OCI-LY7 (cell line): ENCODE results near the gene DOCK4. TPM values are rescaled to one million over a fixed set of nuclear protein-coding genes. Genes with fewer than 3 reads are reported as not detected.

Experiments
- BruUV-seq: library from RNA; stranded (reverse); fragments of 400-500 nt; replicated peaks from 2 replicates; lab custom pipeline; 2021; lab: Mats Ljungman, UMichigan
- CTCF ChIA-PET: fragments of 300-600 bp; sonication (Branson Sonifier 250); formaldehyde crosslinking; loops from one replicate; lab custom pipeline; 2022; ENCODE audit warnings: antibody characterized with exemption; ENCODE audit not compliant: unreplicated experiment; lab: Charles Lee
- POLR2A ChIA-PET: fragments of 300-600 bp; sonication (Branson Sonifier 250); formaldehyde crosslinking; loops from one replicate; lab custom pipeline; 2022; ENCODE audit warnings: antibody characterized with exemption; lab: Charles Lee
- DNase-seq: peaks from one replicate; pipeline ENCODE4 v3.0.0-alpha.2; 2015; ENCODE audit warnings: low spot score
- H2AFZ ChIP-seq: fragments of 200-600 bp; sonication (generic), shearing (Covaris generic); 2 replicates; pipeline ENCODE4 v1.6.1; 2014; ENCODE audit warnings: mild to moderate bottlenecking, antibody characterized with exemption, low read length, moderate library complexity
- H3K27ac ChIP-seq: fragments of 200-600 bp; sonication (generic); 2 replicates; pipeline ENCODE4 v1.5.1; 2014; ENCODE audit warnings: mixed run types, low read depth, mild to moderate bottlenecking, moderate library complexity, low read length, inconsistent platforms; ENCODE audit not compliant: poor library complexity, severe bottlenecking
- H3K36me3 ChIP-seq: fragments of 200-600 bp; sonication (generic); 2 replicates; pipeline ENCODE4 v1.6.1; 2014; ENCODE audit warnings: mild to moderate bottlenecking, antibody characterized with exemption, low read length, moderate library complexity, mixed read lengths; ENCODE audit not compliant: insufficient read depth
- H3K4me1 ChIP-seq: fragments of 200-600 bp; sonication (generic); 2 replicates; pipeline ENCODE4 v1.5.1; 2014; ENCODE audit warnings: mild to moderate bottlenecking, low read length; ENCODE audit not compliant: insufficient read depth, poor library complexity, severe bottlenecking
- H3K4me2 ChIP-seq: fragments of 200-600 bp; sonication (generic); 2 replicates; pipeline ENCODE4 v1.6.1; 2014; ENCODE audit warnings: mild to moderate bottlenecking, low read length
- H3K4me3 ChIP-seq: fragments of 200-600 bp; sonication (generic); 2 replicates; pipeline ENCODE4 v1.5.1; 2014; ENCODE audit warnings: mild to moderate bottlenecking, low read depth, low read length; ENCODE audit not compliant: poor library complexity, severe bottlenecking
- H3K79me2 ChIP-seq: fragments of 200-600 bp; sonication (generic); 2 replicates; pipeline ENCODE4 v1.6.1; 2016; ENCODE audit warnings: low read depth, mild to moderate bottlenecking, low read length, moderate library complexity, mixed read lengths; ENCODE audit not compliant: insufficient read depth
- H3K9me2 ChIP-seq: fragments of 200-600 bp; sonication (generic); 2 replicates; pipeline ENCODE4 v1.6.1; 2016; ENCODE audit warnings: mild to moderate bottlenecking, low read length, mixed read lengths; ENCODE audit not compliant: insufficient read depth
- H3K9me3 ChIP-seq: fragments of 200-600 bp; sonication (generic); 2 replicates; pipeline ENCODE4 v1.6.1; 2014; ENCODE audit warnings: mild to moderate bottlenecking, mixed run types, low read length, mixed read lengths
- H4K20me1 ChIP-seq: fragments of 200-600 bp; sonication (generic); 2 replicates; pipeline ENCODE4 v1.6.1; 2014; ENCODE audit warnings: mild to moderate bottlenecking, antibody characterized with exemption, low read length, moderate library complexity, mixed read lengths; ENCODE audit not compliant: insufficient read depth
- CTCF ChIP-seq: fragments of 200-600 bp; sonication (generic); conservative IDR thresholded peaks from 2 replicates; pipeline ENCODE4 v1.5.1; 2014; ENCODE audit warnings: mild to moderate bottlenecking, antibody characterized with exemption, low read length, moderate library complexity, mixed read lengths
- EZH2phosphoT487 ChIP-seq: fragments of 200-600 bp; sonication (generic); IDR thresholded peaks from 2 replicates; pipeline ENCODE4 v1.6.1; 2018; ENCODE audit warnings: low read depth, borderline replicate concordance, mild to moderate bottlenecking, mixed run types, antibody characterized with exemption, low read length, moderate library complexity, mixed read lengths
- intact Hi-C: fragments of 100-400 bp; cut with micrococcal nuclease; formaldehyde crosslinking; loops from one replicate; pipeline ENCODE4 v1.10.0; 2022; ENCODE audit not compliant: unreplicated experiment
- total RNA-seq, 2 experiments: library from RNA; depleted of rRNA in 1 of 2; stranded (reverse); fragments of >200 nt in 1 of 2; shearing (Covaris generic) in 1 of 2; gene quantifications; 2 replicates each; pipeline ENCODE4 v1.2.3, GENCODE V29; 2014 to 2022

The DOCK4 gene
- total RNA-seq, 2 experiments from 2014 or later: 0.91 to 4.9 TPM

GRCh38 chr7:112010994-112011393 lies 195.2 kb downstream of the DOCK4 start:
- no peak overlapping the region for H3K4me2 ChIP-seq
- no peak for TF ChIP-seq EZH2phosphoT487
- no peak for TF ChIP-seq CTCF
- H3K4me1 ChIP-seq: no peaks in the 10 kb centered on the region
- no peaks in the 10 kb centered on the region for H3K79me2 ChIP-seq
- H4K20me1 ChIP-seq: no peaks in the 10 kb centered on the region
- no peaks in the 10 kb centered on the region for H3K9me3 ChIP-seq
- no peak for DNase-seq
- no TSS peak for BruUV-seq
- no peak overlapping the region for H2AFZ ChIP-seq
- no peak overlapping the region for H3K4me3 ChIP-seq
- H3K36me3 ChIP-seq: no peaks in the 10 kb centered on the region
- no peaks in the 10 kb centered on the region for H3K9me2 ChIP-seq
- CTCF ChIA-PET: no interaction called here
- POLR2A ChIA-PET: no interaction called here
- intact Hi-C loops: no loop called here
- H3K27ac ChIP-seq: no peak overlapping the region

DNA sequence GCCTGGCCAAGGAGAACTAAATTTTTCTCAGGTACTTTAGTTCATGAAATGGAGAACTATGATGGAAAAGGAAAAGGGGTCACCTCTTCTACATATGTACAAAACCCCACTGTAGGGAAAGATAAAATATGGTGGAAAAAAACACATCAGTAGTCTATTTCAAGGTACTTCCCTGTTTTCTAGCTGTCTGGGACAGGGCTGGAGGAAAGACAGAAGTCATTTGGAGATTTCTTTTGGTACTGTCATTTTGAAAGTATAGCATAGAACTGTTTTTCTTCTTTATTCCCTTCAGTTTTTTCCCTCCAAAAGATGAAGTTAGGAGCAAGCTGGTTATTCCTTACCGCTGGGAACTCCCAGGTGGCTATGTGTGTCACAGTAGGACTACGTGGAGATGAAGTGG lies 196.1 kb downstream of the DOCK4 start:
- no peaks in the 10 kb centered on the region for H4K20me1 ChIP-seq
- H2AFZ ChIP-seq: no peak overlapping the region
- no peaks in the 10 kb centered on the region for H3K9me3 ChIP-seq
- H3K4me1 ChIP-seq: no peaks in the 10 kb centered on the region
- no TSS peak for BruUV-seq
- no peaks in the 10 kb centered on the region for H3K9me2 ChIP-seq
- intact Hi-C loops: no loop called here
- no peak overlapping the region for H3K4me2 ChIP-seq
- no peaks in the 10 kb centered on the region for H3K36me3 ChIP-seq
- CTCF ChIA-PET: no interaction called here
- H3K27ac ChIP-seq: no peak overlapping the region
- no peaks in the 10 kb centered on the region for H3K79me2 ChIP-seq
- TF ChIP-seq EZH2phosphoT487: no peak
- no peak for TF ChIP-seq CTCF
- no peak overlapping the region for H3K4me3 ChIP-seq
- POLR2A ChIA-PET: no interaction called here
- no peak for DNase-seq

- no peak for DNase-seq
- no peak overlapping the region for H3K27ac ChIP-seq
- intact Hi-C loops: no loop called here
- no peak overlapping the region for H2AFZ ChIP-seq
- TF ChIP-seq EZH2phosphoT487 (no peak), CTCF (no peak)
- ChIA-PET CTCF (no interaction called here), POLR2A (no interaction called here)
- no peak overlapping the region for H3K4me2 ChIP-seq
- no peak overlapping the region for H3K4me3 ChIP-seq
- H4K20me1 ChIP-seq: no peaks in the 10 kb centered on the region
- H3K79me2 ChIP-seq: no peaks in the 10 kb centered on the region
- H3K36me3 ChIP-seq: no peaks in the 10 kb centered on the region
- BruUV-seq: no TSS peak
- no peaks in the 10 kb centered on the region for H3K9me3 ChIP-seq
- H3K9me2 ChIP-seq: no peaks in the 10 kb centered on the region
- H3K4me1 ChIP-seq: no peaks in the 10 kb centered on the region
Observed at GRCh38 chr7:112009081-112009480, 197.1 kb downstream of the DOCK4 start.
